Fibroblast of the aortic adventitia (primary cell): ENCODE measurements around the gene CFAP45. TPM values are rescaled to one million over a fixed set of nuclear protein-coding genes. Genes with fewer than 3 reads are reported as not detected.

ENCODE experiments used
- DNase-seq: peaks from one replicate; pipeline ENCODE4 v3.0.0-alpha.2; 2010; ENCODE audit warnings: low read depth
- H3K4me3 ChIP-seq: 2 replicates; pipeline ENCODE4 v1.5.1; 2011; ENCODE audit warnings: low read depth, mild to moderate bottlenecking, control low read depth, low read length, moderate library complexity
- total RNA-seq: library from RNA; depleted of rRNA; stranded (reverse); fragments of >200 nt; gene quantifications from 2 replicates; pipeline ENCODE4 v1.2.3, GENCODE V29; 2012; ENCODE audit warnings: low replicate concordance
- TF ChIP-seq, protein P1 (sequence below): IDR thresholded peaks from 2 replicates; pipeline ENCODE4 v1.5.1; 2011; ENCODE audit warnings: mild to moderate bottlenecking, low read length, control low read depth, inconsistent platforms; ENCODE audit not compliant: insufficient read depth

Gene CFAP45
- total RNA-seq, 1 donor: 0.27 TPM

- TF ChIP-seq, protein P1, sequence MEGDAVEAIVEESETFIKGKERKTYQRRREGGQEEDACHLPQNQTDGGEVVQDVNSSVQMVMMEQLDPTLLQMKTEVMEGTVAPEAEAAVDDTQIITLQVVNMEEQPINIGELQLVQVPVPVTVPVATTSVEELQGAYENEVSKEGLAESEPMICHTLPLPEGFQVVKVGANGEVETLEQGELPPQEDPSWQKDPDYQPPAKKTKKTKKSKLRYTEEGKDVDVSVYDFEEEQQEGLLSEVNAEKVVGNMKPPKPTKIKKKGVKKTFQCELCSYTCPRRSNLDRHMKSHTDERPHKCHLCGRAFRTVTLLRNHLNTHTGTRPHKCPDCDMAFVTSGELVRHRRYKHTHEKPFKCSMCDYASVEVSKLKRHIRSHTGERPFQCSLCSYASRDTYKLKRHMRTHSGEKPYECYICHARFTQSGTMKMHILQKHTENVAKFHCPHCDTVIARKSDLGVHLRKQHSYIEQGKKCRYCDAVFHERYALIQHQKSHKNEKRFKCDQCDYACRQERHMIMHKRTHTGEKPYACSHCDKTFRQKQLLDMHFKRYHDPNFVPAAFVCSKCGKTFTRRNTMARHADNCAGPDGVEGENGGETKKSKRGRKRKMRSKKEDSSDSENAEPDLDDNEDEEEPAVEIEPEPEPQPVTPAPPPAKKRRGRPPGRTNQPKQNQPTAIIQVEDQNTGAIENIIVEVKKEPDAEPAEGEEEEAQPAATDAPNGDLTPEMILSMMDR: no peak
- H3K4me3 ChIP-seq: no peak overlapping the region
- DNase-seq: no peak
Measured at GRCh38 chr1:159892944-159893343, 7.0 kb downstream of the CFAP45 start.

- TF ChIP-seq, protein P1: peak; percentile 94
- DNase-seq: peak; percentile 90
- no peak overlapping the region for H3K4me3 ChIP-seq
Measured at GRCh38 chr1:159891275-159892157, 8.4 kb downstream of the CFAP45 start.

- H3K4me3 ChIP-seq: no peak overlapping the region
- no peak for DNase-seq
- TF ChIP-seq, protein P1: no peak
Measured at GRCh38 chr1:159890390-159890789, 9.6 kb downstream of the CFAP45 start.

GRCh38 chr1:159889821-159890252 lies 10.1 kb downstream of the CFAP45 start:
- TF ChIP-seq, protein P1: no peak
- H3K4me3 ChIP-seq: no peak overlapping the region
- peak; percentile 91 for DNase-seq

GRCh38 chr1:159889202-159889601 lies 10.8 kb downstream of the CFAP45 start:
- H3K4me3 ChIP-seq: no peak overlapping the region
- DNase-seq: no peak
- TF ChIP-seq, protein P1: no peak

DNA sequence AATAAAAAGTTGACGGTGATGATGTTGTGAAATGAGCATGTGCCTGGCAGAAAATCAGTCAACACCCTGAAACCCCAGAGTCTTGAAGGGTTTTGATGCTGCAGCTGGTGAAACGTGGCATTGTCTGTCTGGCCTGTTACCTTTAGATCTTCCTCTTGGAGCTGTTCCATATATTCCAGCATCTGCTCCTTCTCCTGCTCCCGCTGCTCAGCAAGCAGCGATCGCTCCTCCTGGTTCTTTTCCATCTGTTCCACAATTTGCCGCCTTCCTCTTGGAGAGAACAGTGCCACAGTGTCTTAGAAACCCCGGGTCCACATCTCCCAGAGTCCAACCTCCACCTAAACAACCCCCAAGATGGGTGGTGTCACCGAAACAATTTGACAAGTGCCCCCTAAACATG lies 15.7 kb downstream of the CFAP45 start:
- no peak for DNase-seq
- H3K4me3 ChIP-seq: no peak overlapping the region
- TF ChIP-seq, protein P1: no peak

DNA sequence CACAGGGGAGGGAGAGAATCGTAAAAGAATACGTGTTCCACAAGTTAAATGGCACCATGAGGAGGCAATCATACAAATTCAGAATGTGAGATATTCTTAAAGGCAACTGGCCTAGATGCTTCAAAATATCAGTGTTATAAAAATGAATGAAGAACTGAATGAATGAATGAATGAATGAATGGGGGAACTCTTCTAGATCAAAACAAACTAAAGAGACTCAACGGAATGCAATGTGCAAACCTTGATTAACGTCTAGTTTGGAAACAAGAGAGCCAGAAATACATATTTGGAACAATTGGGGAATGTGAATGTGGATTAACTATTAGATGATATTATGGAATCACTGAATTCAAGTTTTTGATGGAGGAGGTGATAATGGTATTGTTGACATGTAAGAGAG lies 16.8 kb downstream of the CFAP45 start:
- TF ChIP-seq, protein P1: no peak
- DNase-seq: no peak
- H3K4me3 ChIP-seq: no peak overlapping the region
